ENCODE results near the gene ATP5F1B.

DNA sequence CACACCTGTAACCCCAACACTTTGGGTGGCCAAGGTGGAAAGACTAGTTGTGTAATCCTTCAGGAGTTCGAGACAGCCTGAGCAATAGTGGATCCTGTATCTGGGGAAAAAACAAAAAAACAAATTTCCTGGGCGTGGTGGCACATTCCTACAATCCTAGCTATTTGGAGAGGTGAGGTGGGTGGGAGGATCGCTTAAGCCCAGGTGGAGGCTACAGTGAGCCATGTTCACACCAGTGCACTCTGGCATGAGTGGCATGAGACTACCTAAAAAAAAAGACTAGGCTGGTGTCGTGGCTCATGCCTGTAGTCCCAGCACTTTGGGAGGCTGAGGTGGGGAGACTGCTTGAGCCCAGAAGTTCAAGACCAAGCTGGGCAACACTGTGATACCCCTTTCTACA lies 25.1 kb upstream of the ATP5F1B start:
- no peak for TF ChIP-seq POLR2A (IDR thresholded peaks at IDR 0.05)
- TF ChIP-seq, protein P1, sequence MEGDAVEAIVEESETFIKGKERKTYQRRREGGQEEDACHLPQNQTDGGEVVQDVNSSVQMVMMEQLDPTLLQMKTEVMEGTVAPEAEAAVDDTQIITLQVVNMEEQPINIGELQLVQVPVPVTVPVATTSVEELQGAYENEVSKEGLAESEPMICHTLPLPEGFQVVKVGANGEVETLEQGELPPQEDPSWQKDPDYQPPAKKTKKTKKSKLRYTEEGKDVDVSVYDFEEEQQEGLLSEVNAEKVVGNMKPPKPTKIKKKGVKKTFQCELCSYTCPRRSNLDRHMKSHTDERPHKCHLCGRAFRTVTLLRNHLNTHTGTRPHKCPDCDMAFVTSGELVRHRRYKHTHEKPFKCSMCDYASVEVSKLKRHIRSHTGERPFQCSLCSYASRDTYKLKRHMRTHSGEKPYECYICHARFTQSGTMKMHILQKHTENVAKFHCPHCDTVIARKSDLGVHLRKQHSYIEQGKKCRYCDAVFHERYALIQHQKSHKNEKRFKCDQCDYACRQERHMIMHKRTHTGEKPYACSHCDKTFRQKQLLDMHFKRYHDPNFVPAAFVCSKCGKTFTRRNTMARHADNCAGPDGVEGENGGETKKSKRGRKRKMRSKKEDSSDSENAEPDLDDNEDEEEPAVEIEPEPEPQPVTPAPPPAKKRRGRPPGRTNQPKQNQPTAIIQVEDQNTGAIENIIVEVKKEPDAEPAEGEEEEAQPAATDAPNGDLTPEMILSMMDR (IDR thresholded peaks at IDR 0.05): no peak

All from vagina (tissue), 2 donors.